Muscle layer of colon (tissue), 2 donors: Measurements from ENCODE around the gene LIPG.

ENCODE experiments used
- H3K27ac ChIP-seq: one replicate; pipeline ENCODE4 v1.7.0; 2013; ENCODE audit warnings: low read depth, mild to moderate bottlenecking, low read length, moderate library complexity
- H3K27me3 ChIP-seq, 2 donors: one replicate each; pipeline ENCODE4 v1.7.0; 2013; ENCODE audit warnings: low read length in 2 of 2, mild to moderate bottlenecking in 2 of 2; ENCODE audit not compliant: insufficient read depth in 2 of 2, control insufficient read depth in 1 of 2
- H3K36me3 ChIP-seq: one replicate; pipeline ENCODE4 v1.7.0; 2013; ENCODE audit warnings: mild to moderate bottlenecking, low read length; ENCODE audit not compliant: insufficient read depth
- H3K4me1 ChIP-seq: one replicate; pipeline ENCODE4 v1.7.0; 2013; ENCODE audit warnings: mild to moderate bottlenecking, low read length; ENCODE audit not compliant: insufficient read depth
- H3K4me3 ChIP-seq, 2 donors: one replicate each; pipeline ENCODE4 v1.7.0; 2013; ENCODE audit warnings: low read length in 2 of 2, low read depth in 1 of 2, mild to moderate bottlenecking in 1 of 2, moderate library complexity in 1 of 2
- H3K9ac ChIP-seq: one replicate; pipeline ENCODE4 v1.7.0; 2013; ENCODE audit warnings: low read length
- H3K9me3 ChIP-seq: one replicate; pipeline ENCODE4 v1.7.0; 2013; ENCODE audit warnings: mild to moderate bottlenecking, low read length
- donor health status: abdominal sarcoma.
- donor health status: Adenocarcinoma of cecum.

The LIPG gene

GRCh38 chr18:49524951-49525350 is 36.9 kb upstream of the LIPG start:
- Histone ChIP-seq H3K36me3 (no peaks in the 10 kb centered on the region), H3K9me3 (no peaks in the 10 kb centered on the region), H3K9ac (no peak overlapping the region), H3K4me3 (no peak overlapping the region), H3K4me1 (no peaks in the 10 kb centered on the region), H3K27ac (no peak overlapping the region), H3K27me3 (no peaks in the 10 kb centered on the region)

- Histone ChIP-seq H3K9ac (no peak overlapping the region), H3K27me3 (no peaks in the 10 kb centered on the region), H3K9me3 (no peaks in the 10 kb centered on the region), H3K4me3 (no peak overlapping the region), H3K36me3 (no peaks in the 10 kb centered on the region), H3K4me1 (no peaks in the 10 kb centered on the region), H3K27ac (no peak overlapping the region)
These were observed 35.9 kb upstream of the LIPG start for GRCh38 chr18:49525981-49526380.

GRCh38 chr18:49527631-49528327 is 34.1 kb upstream of the LIPG start:
- Histone ChIP-seq H3K9me3 (no peaks in the 10 kb centered on the region), H3K27me3 (no peaks in the 10 kb centered on the region), H3K4me3 (no peak overlapping the region), H3K36me3 (no peaks in the 10 kb centered on the region), H3K4me1 (no peaks in the 10 kb centered on the region), H3K9ac (no peak overlapping the region), H3K27ac (no peak overlapping the region)

- Histone ChIP-seq H3K36me3 (no peaks in the 10 kb centered on the region), H3K4me3 (no peak overlapping the region), H3K4me1 (no peaks in the 10 kb centered on the region), H3K27ac (no peak overlapping the region), H3K9me3 (no peaks in the 10 kb centered on the region), H3K9ac (no peak overlapping the region), H3K27me3 (no peaks in the 10 kb centered on the region)
These were observed 32.3 kb upstream of the LIPG start for GRCh38 chr18:49529596-49529995.

- Histone ChIP-seq H3K9ac (no peak overlapping the region), H3K4me3 (no peak overlapping the region), H3K9me3 (no peaks in the 10 kb centered on the region), H3K27me3 (no peaks in the 10 kb centered on the region), H3K36me3 (no peaks in the 10 kb centered on the region), H3K27ac (no peak overlapping the region), H3K4me1 (no peaks in the 10 kb centered on the region)
These were observed 30.1 kb upstream of the LIPG start for GRCh38 chr18:49531678-49532153.

GRCh38 chr18:49534846-49535601 is 26.8 kb upstream of the LIPG start:
- no peaks in the 10 kb centered on the region for H3K4me1 ChIP-seq
- no peaks in the 10 kb centered on the region for H3K36me3 ChIP-seq
- no peaks in the 10 kb centered on the region for H3K27me3 ChIP-seq
- no peak overlapping the region for H3K27ac ChIP-seq
- no peak overlapping the region for H3K4me3 ChIP-seq
- H3K9ac ChIP-seq = no peak overlapping the region
- H3K9me3 ChIP-seq = no peaks in the 10 kb centered on the region

GRCh38 chr18:49537232-49537896 is 24.5 kb upstream of the LIPG start:
- Histone ChIP-seq H3K27me3 (no peaks in the 10 kb centered on the region), H3K9ac (no peak overlapping the region), H3K27ac (no peak overlapping the region), H3K36me3 (no peaks in the 10 kb centered on the region), H3K9me3 (no peaks in the 10 kb centered on the region), H3K4me3 (no peak overlapping the region), H3K4me1 (no peaks in the 10 kb centered on the region)

- Histone ChIP-seq H3K27ac (no peak overlapping the region), H3K4me1 (no peaks in the 10 kb centered on the region), H3K9me3 (no peaks in the 10 kb centered on the region), H3K27me3 (no peaks in the 10 kb centered on the region), H3K36me3 (no peaks in the 10 kb centered on the region), H3K9ac (no peak overlapping the region), H3K4me3 (no peak overlapping the region)
These were observed 17.5 kb upstream of the LIPG start for GRCh38 chr18:49544362-49544761.

- Histone ChIP-seq H3K9ac (no peak overlapping the region), H3K27me3 (no peaks in the 10 kb centered on the region), H3K4me3 (no peak overlapping the region), H3K9me3 (no peaks in the 10 kb centered on the region), H3K4me1 (no peaks in the 10 kb centered on the region), H3K27ac (no peak overlapping the region), H3K36me3 (no peaks in the 10 kb centered on the region)
These were observed 15.6 kb upstream of the LIPG start for GRCh38 chr18:49546278-49546677.

GRCh38 chr18:49546719-49547273 is 15.1 kb upstream of the LIPG start:
- Histone ChIP-seq H3K4me1 (no peaks in the 10 kb centered on the region), H3K36me3 (no peaks in the 10 kb centered on the region), H3K9ac (no peak overlapping the region), H3K27ac (no peak overlapping the region), H3K9me3 (no peaks in the 10 kb centered on the region), H3K27me3 (no peaks in the 10 kb centered on the region), H3K4me3 (no peak overlapping the region)

- Histone ChIP-seq H3K36me3 (no peaks in the 10 kb centered on the region), H3K9ac (no peak overlapping the region), H3K27me3 (no peaks in the 10 kb centered on the region), H3K9me3 (no peaks in the 10 kb centered on the region), H3K27ac (no peak overlapping the region), H3K4me3 (no peak overlapping the region), H3K4me1 (no peaks in the 10 kb centered on the region)
These were observed 14.2 kb upstream of the LIPG start for GRCh38 chr18:49547701-49548100.
